ENCODE data around the gene NR3C1. TPM values are rescaled to one million over a fixed set of nuclear protein-coding genes. Genes with fewer than 3 reads are reported as not detected.

The NR3C1 gene
- total RNA-seq, 2 experiments from 2014 or later: 52.7 to 55.6 TPM

- H3K4me3 Mint-ChIP-seq: peak overlapping the region; percentile 86
- peaks cover 68% of the 10 kb centered on the region for H3K4me1 Mint-ChIP-seq (ENCODE audit: low read depth)
- DNase-seq (peak; percentile 62), ATAC-seq (peak; percentile 66)
- H3K27me3 Mint-ChIP-seq: no peaks in the 10 kb centered on the region
- peak overlapping the region; percentile 98 for H3K27ac Mint-ChIP-seq
- no peak for TF ChIP-seq CTCF (IDR thresholded peaks at IDR 0.05)
- no peaks in the 10 kb centered on the region for H3K36me3 Mint-ChIP-seq (ENCODE audit: low read depth)
- no peaks in the 10 kb centered on the region for H3K9me3 Mint-ChIP-seq
- intact Hi-C loops (cut with micrococcal nuclease): loop anchor here (5.0 kb wide), 1 partner anchor 393 kb away; no protein-coding TSS in a partner anchor
- POLR2A ChIA-PET: interaction anchor here (0.6 to 5.8 kb wide), 8 partner anchors 13 to 431 kb away, joined by 3 to 50 read pairs (median 4); partner anchors contain the start of gene NR3C1
- CTCF ChIA-PET: interaction anchor here (0.7 to 1.6 kb wide), 3 partner anchors 8 to 31 kb away, joined by 4 read pairs; partner anchors contain the start of gene NR3C1
Measured at GRCh38 chr5:143434261-143435209, 31.0 kb upstream of the NR3C1 start.

GRCh38 chr5:143433670-143434069 is 30.2 kb upstream of the NR3C1 start:
- peaks cover 1% of the 10 kb centered on the region for H3K9me3 Mint-ChIP-seq
- no peaks in the 10 kb centered on the region for H3K36me3 Mint-ChIP-seq (ENCODE audit: low read depth)
- no peak for TF ChIP-seq CTCF (IDR thresholded peaks at IDR 0.05)
- ATAC-seq (no peak), DNase-seq (peak; percentile 7)
- peak overlapping the region; percentile 86 for H3K4me3 Mint-ChIP-seq
- intact Hi-C loops (cut with micrococcal nuclease): loop anchor here (5.0 kb wide), 1 partner anchor 394 kb away; no protein-coding TSS in a partner anchor
- H3K27me3 Mint-ChIP-seq: no peaks in the 10 kb centered on the region
- CTCF ChIA-PET: interaction anchor here (1.0 to 1.6 kb wide), 3 partner anchors 22 to 30 kb away, joined by 4 to 5 read pairs (median 4); partner anchors contain the start of gene NR3C1
- POLR2A ChIA-PET: interaction anchor here (1.0 to 5.8 kb wide), 4 partner anchors 15 to 30 kb away, joined by 3 to 50 read pairs (median 4); partner anchors contain the start of gene NR3C1
- H3K27ac Mint-ChIP-seq: peak overlapping the region; percentile 98
- peaks cover 75% of the 10 kb centered on the region for H3K4me1 Mint-ChIP-seq (ENCODE audit: low read depth)

- ATAC-seq: no peak
Measured at GRCh38 chr5:143432658-143433239, 29.3 kb upstream of the NR3C1 start.

GRCh38 chr5:143431789-143432188 is 28.3 kb upstream of the NR3C1 start:
- TF ChIP-seq CTCF (IDR thresholded peaks at IDR 0.05): no peak
- peak; percentile 66 for ATAC-seq
- POLR2A ChIA-PET: interaction anchor here (5.8 kb wide), 1 partner anchor 28 kb away, joined by 50 read pairs; the partner anchor contains the start of gene NR3C1
- no peaks in the 10 kb centered on the region for H3K27me3 Mint-ChIP-seq
- CTCF ChIA-PET: interaction anchor here (1.3 kb wide), 1 partner anchor 28 kb away, joined by 7 read pairs; the partner anchor contains the start of gene NR3C1
- H3K9me3 Mint-ChIP-seq: peaks cover 1% of the 10 kb centered on the region
- H3K4me1 Mint-ChIP-seq (ENCODE audit: low read depth): peaks cover 78% of the 10 kb centered on the region
- intact Hi-C loops (cut with micrococcal nuclease): loop anchor here (5.0 kb wide), 1 partner anchor 396 kb away; no protein-coding TSS in a partner anchor
- H3K4me3 Mint-ChIP-seq: peak overlapping the region; percentile 18
- peak; percentile 71 for DNase-seq
- peak overlapping the region; percentile 61 for H3K27ac Mint-ChIP-seq
- H3K36me3 Mint-ChIP-seq (ENCODE audit: low read depth): peaks cover 5% of the 10 kb centered on the region

More at GRCh38 chr5:143432658-143433239, 29.3 kb upstream of the NR3C1 start:
- H3K36me3 Mint-ChIP-seq (ENCODE audit: low read depth): peaks cover 4% of the 10 kb centered on the region
- peaks cover 1% of the 10 kb centered on the region for H3K9me3 Mint-ChIP-seq
- DNase-seq: no peak
- TF ChIP-seq CTCF (IDR thresholded peaks at IDR 0.05): no peak
- no peaks in the 10 kb centered on the region for H3K27me3 Mint-ChIP-seq
- H3K4me3 Mint-ChIP-seq: peak overlapping the region; percentile 1
- peaks cover 78% of the 10 kb centered on the region for H3K4me1 Mint-ChIP-seq (ENCODE audit: low read depth)
- no peak overlapping the region for H3K27ac Mint-ChIP-seq
- intact Hi-C loops (cut with micrococcal nuclease): loop anchor here (5.0 kb wide), 1 partner anchor 395 kb away; no protein-coding TSS in a partner anchor
- CTCF ChIA-PET: interaction anchor here (1.0 to 1.6 kb wide), 4 partner anchors 21 to 30 kb away, joined by 4 to 7 read pairs (median 4); partner anchors contain the start of gene NR3C1
- POLR2A ChIA-PET: interaction anchor here (0.6 to 5.8 kb wide), 2 partner anchors 29 to 638 kb away, joined by 3 to 50 read pairs; partner anchors contain the start of gene NR3C1
